HG02870 (cell line): ENCODE measurements around the gene MPZL3.

Experiments
- ATAC-seq: cut with Tn5 transposase; IDR thresholded peaks from one replicate; pipeline ENCODE4 v1.9.1; 2021; ENCODE audit warnings: mild to moderate bottlenecking, moderate library complexity; ENCODE audit not compliant: unreplicated experiment

Gene MPZL3

DNA sequence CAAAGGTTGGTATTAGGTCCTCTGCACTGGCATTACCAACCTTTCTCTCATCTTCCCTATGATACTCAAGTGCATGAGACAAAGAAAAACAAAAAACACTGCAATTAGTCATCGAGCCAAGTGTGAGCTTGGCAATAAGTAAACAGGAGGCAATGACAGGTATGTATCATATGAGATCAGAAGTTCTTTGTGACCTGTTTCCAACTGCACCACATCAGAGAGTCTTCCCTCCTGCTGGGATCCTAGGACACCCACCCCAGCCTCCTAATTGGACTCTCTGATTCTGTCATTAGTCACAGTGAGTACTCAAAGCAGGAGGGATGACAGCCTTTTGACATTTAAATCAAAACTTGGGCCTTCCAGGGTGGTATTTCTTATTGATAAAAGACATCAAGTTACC lies 19.5 kb downstream of the MPZL3 start:
- ATAC-seq, result no peak

DNA sequence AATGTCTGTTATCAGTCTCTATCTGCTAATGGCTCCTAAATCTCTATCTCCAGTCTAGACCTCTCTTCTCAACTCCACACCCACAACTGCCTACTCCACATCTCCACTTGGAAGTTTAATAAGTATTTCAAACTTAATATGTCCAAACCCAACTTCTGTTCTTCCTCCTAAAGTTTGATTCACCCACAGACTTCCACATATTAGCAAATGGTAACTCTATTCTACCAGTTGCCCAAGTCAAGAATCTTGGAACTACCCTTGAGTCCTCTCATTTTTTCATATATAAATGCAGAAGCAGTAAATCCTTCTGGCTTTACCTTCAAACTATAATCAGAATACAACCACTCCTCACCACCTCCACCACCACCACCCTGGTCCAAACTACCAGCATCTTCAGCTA lies 20.7 kb downstream of the MPZL3 start:
- ATAC-seq, result no peak

DNA sequence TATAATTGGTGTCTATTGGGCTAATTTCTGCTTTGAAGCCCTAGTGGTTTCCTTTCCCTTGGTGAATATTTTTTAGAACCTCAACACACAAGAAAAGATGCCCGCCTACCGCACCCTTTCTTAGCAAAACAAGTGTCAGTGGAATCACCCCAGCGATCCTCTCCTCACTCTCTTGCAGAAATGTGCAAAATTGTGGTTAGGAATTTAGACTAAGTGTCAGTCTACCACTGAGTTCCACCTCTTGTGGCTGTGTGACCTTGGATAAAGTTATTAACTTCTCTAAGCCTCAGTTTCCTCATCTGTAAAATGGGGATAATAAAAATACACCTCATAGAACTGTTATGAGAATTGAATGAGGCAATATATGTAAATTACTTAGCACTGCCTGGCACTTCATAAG lies 22.1 kb downstream of the MPZL3 start:
- ATAC-seq, result no peak

DNA sequence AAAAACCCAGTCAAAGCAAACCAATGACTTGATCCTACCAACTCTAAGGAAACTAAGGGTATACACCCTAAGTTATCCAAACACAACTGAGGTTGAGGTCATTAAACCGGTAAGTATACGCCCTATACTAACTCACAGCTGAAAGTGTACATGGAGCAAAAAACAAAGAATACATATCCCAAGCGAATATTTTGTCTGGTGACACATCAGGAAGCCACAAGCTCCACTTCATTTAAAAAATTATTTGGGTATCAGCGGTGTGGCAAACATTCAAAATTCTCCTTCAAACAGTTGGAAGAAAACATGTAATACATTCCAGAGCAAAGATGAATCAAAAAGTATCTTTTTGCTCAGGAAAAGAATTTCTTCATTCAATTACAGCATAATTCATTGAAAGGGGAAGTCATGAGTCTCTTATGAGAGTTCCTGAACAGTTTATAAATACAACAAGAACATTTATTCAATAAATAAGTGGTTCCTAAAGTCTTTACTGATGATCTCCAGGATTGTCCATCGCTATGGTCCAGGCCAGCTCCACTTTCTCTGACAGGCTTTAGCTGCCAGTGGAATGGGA lies 22.8 kb downstream of the MPZL3 start:
- ATAC-seq, result no peak

DNA sequence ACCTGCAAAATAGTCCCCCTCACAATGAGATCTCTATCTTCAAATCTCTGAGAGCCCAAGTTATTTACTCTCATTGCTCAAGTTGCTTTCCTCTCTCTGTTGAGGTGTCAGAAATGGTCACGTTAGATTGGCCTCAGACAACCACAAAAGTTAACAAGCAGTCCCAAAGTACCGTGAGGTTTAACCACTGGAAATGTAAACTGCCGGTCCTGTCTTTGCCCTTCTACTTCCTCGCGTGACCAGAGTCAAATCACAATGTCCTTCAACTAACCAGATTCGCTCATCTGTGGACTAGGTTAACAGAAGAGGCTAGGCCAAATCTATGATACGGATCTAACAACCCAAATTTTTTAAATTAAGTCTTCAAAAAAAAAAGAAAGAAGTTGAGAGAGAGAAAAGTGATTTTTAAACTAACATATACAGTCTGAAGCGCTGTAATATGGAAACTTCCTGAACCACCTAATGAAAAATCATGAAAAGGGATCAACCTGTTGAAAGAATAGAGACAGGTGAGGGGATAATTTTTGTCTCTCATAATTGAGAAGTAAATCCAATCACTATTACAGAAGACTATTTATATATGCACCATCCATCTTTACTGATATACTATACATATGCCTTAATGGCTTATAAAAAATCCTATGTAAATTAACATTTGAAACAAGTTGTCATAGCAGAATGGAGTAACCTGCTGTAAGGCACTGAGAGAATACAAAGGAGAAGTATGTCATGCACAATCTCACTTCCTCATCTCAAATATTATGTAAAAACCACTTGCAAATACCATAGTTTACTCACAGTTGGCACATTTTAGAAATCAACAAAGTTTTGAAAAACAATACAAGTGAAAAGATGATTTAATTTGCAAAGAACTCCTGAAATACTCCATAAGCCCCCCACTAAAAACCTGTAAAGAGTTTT lies 24.0 kb downstream of the MPZL3 start:
- peak; percentile 53 for ATAC-seq

DNA sequence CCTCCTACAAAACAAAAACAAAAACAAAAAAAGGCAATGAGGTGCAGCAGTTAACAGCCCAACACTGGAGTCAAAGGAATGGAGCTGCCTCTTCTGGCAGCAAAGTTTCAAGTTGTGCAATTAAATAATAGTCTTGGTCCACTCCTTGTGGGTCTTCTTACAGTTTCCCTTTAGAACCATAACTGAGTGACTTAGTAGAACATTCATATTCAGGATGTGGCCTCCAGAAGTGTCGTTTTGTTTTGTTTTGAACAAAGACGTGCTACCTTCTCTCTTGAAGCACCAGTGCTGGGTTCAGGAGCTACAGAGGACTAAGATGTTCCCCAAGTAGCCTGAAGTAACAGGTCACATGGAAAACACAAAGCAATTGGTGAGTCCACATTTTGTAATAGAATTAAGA lies 25.4 kb downstream of the MPZL3 start:
- ATAC-seq, result no peak

DNA sequence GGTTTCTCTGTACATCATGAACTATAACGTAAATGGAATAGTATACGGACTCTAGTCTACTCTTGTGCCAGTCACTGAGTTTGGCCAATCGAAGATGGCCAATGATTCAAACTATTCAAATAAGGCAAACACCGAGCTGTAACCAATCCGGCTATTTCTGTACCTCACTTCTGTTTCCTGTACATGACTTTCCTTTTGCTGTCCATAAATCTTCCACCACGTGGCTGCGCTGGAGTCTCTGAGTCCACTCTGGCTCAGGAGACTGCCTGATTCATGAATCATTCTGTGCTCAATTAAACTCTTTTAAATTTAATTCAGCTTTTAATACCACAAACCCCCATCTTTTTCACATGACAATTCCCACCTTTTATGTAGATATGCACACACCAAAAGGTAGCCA lies 25.9 kb downstream of the MPZL3 start:
- ATAC-seq, result no peak

DNA sequence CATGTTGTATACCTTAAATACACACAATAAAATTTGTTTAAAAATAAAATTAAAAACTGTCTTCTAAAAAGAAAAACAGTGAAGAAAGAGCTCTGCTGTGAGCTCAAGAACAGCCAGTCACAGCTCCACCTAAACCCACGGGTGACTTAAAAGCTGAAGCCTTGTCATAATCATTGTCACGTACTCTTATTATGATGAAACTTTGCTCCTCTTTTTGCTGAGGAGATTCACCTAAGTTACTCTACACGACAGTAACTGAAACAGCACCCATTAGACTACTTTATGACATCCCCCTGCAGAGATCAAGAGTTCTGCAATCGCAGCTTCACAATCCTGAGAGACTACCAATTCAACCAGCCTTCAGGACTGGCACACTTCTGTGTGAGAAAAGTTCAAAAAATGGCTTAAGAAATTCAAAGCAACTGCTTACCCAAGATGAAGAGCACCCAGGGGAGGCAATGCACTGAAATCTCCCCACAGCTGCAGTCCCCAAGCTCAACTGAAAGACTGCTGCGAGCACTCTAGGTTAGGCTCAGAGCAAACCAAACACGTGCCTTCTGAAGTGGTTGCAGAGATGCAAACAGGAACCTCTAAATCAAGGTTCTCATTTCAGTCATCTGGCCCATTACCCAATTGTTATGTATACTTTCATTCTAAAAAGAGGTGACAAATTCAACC lies 27.5 kb downstream of the MPZL3 start, which contains the start of gene JAML:
TSS of gene JAML (minus strand) at position 501 of the 678 bp plus-strand sequence. CDS start 10,145 bp downstream, outside the sequence.
- ATAC-seq, result peak; percentile 38

DNA sequence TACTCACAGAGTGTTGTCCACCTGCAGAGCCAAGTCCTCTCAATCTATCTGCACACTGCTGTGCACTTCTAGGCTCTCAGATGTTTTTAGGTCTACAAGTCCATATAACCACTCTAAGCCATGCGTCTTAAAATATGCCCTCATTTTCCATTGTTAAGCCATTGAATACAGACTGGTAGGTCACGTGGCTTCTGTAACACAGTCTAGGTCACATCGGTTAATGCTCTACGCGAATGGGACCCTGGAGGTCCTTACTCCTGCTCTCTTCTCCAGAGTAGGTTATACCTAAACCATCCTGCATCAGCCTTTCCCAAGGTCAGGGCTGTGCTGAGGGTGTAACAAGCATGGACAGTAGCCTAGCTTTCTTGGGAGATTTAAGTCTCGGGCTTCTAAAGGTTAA lies 28.2 kb downstream of the MPZL3 start:
- no peak for ATAC-seq

DNA sequence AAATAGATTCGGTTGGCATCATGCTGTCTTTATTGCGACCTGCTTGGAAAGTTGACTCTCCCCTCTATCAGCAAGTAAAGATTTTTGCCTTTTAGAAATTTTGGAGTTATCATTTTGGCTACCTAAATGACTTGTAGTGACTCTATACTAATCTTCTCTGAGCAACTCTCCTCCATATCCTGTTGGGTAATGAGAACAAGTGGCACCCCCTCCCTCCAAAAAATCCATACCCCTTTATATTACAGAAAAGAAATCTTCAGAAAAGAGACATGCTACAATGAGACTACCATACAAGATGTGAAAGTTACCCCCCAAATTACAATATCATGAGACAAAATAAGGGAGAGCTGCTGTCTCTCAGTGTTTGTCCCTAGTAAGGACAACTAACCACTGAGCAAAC lies 28.6 kb downstream of the MPZL3 start:
- no peak for ATAC-seq

DNA sequence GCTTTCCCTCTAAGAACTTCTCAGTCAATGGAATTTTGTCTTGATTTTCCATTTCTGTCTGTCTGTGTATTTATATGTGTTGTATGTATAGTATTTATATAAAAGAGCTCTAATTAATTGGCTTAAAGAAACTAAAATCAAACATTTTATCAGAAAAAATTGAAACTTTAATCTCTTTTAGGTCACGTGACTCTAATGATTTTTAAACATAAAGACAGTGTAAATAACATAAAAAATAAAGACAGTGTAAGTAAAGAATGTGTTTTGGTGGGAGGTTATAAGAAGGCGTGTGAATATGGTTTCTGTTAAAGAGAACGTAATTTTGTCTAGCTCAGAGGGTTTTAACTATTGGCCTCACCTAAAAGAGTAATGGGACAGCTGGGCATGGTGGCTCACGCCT lies 29.7 kb downstream of the MPZL3 start:
- no peak for ATAC-seq

DNA sequence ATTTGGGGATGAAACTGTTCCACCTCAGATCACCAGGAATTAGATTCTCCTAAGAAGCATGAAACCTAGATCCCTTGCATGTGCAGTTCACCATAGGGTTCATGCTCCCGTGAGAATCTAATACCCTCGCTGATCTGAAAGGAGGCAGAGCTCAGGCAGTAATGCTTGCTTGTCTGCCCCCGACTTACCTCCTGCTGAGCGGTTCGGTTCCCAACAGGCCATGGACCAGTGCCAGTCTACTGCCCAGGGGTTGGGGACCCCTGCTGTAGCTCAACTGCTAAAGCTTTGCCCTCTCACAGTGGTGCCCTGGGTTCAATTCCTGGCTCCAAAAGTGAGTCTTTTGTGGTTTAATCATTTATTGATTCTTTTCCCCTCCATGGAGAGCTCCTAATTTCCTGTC lies 30.7 kb downstream of the MPZL3 start:
- ATAC-seq, result no peak

DNA sequence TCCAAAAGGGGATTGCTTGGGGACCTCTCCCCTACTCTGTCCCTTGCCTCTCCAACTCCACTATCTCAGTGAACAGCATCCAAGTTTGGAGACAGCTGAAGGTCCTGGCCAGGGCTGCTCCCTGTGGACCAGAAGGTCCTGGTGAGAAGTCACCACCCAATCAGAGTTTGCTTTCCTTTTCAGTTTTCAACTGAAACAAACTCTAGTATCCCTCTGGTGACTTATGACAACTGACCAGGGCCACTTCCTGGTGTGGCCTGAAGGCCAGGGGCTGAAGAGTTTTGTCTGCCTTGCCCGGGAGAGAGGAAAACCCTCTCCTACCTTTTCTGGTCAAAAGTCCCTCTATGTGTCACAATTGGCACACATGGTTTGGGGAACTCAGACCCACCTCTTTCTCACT lies 32.4 kb downstream of the MPZL3 start:
- ATAC-seq, result no peak

DNA sequence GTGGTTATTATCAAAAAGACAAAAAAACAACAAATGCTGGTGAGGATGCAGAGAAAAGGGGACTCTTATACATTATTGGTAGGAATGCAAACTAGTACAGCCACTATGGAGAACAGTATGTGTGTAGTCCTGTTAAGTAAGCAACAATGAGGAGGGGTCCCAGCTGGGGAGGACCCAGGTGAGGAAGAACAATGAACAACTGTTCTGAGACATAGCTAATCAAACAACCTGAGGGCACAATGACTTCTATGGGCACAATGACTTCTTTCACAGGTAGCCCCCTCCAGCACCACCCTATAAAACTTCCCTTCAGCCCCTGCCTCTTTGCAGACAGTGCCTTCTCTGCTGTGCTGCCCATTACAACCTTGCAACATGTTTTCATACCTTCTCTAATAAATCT lies 32.9 kb downstream of the MPZL3 start:
- ATAC-seq, result no peak

DNA sequence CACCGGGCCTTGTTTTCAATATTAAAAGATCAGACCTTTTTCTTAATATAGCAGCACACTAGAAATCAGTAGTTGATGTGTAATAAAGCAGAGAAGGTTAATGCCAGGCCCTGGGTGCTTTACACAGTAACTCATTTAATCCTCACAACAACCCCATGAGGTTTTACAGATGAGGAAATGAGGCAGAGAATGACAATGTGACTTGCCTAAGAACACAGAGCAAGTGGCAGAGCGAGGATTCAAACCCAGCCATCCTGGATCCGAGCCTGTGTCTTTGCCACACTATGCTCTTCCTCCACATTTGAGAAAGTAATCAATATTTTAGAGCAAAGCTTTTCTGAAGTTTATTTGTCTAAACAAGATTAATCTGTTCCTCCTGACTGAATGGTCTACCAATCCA lies 34.6 kb downstream of the MPZL3 start:
- no peak for ATAC-seq

DNA sequence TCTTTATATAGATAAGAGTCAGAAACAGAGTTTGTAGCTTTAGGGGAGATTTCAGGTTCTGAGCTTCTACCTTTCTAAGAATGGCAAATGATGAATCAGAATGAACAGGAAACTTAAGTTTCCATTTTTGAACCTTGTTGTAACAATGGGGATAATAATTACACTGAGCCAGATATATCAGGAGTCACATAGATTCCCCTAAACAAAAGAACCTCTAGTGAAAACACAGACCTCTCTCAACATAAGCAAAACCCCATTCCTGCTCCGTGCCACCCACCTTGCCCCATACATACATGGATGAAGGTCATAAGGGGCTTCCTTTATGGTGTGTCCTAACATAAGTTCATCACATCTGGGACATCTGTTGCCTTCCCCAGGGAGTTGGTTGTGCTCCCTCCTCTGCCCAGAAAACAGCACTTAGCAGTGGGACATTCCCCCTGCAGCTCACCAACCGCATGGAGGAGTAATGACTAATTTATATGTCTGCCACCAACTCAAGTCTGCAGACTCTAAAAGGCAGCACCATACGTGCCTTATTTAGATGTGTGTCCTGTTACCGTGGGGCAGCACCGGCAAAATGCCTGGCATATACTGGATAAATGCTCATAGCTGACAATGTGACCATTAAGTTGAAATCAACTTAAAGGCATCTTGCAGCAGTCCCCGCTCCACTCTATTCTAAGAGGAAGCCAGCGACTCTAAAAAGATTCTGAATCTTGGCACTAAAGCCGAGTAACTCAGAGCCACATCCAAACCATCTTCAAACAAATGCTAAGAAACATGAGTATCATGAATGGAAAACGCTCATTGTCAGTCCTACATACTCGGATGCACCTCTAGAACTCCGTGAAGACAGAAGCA lies 35.3 kb downstream of the MPZL3 start:
- ATAC-seq, result peak; percentile 46

DNA sequence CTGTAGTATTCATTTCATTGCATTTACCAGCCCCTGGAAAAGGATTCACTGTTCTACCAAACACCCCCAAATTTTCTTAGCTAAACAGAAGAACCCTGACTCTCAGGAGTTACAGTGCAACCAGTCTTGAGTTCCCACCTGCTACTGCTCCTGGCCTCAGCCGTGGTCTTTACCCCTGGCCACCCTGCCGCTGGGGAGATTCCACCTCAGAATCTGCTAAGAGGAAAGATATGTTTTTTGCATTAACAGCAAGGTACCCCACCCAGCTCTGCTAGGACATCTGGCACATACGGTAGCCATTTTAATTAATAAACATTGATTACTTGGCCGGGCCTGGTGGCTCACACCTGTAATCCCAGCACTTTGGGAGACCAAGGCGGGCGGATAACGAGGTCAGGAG lies 36.4 kb downstream of the MPZL3 start:
- no peak for ATAC-seq

DNA sequence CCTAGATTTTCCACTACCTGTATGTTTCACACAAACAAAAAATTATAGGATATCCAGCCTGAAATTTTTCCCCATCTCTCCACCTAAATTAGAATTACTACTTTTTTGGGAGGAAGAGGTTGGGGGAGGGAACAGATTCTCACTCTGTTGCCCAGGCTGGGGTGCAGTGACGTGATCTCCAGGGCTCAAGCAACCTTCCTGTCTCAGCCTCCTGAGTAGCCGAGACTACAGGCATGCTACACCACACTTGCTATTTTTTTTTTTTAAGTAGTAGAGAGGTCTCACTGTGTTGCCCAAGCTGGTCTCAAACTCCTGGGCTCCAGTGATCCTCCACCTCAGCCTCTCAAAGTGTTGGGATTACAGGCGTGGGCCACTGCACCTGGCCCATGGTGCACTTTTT lies 36.9 kb downstream of the MPZL3 start:
- no peak for ATAC-seq

DNA sequence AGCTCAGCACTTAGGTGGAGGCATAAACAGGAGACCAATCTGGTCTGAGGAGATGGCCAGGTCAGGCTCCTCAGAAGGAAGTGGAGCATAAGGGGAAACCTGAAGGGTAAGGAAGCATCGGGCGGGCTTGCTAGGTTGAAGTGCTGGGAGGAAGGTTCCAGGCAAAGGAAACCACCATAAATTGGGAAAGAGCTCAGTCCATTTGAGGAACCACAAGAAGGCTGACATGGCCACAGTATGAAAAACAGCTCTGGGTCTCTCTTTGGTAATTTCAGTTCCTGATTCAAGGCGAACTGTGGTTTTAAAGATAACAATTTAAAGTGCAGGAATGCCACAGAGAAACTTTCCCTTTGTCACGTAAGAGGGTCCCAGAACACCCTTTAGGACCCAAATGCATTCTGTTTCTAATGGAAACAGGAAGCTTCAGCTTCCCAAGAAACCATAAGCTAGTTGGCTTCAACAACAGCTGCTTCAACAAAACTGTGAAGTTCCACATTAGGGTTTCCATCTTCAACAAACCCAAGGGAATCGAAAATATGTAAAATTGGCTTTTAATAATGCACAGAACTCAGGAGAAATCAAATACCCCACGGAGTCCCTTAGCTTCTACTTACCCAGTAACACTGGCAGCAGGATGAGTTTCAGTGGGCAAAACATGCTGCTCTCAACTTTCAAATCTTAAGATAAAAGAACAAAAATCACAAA lies 37.8 kb downstream of the MPZL3 start:
- peak; percentile 44 for ATAC-seq

DNA sequence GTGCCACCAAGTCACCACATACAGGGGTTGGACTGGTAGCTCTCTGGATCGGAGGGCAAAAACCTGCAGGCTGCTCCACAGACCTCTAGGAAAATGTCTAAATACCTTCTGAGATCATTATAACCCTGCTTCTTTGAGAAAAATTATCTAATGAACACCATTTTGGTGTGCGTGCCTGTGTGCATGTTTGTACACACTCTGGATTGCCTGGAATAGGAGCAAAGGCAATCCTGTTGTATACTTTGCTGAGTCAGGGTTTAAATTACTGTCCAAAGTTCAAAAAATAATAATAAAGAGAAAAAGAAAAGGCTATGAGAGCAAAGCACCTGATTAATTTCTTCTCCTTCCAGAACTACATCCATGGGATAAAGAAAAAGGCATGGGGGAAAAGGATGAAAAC lies 38.4 kb downstream of the MPZL3 start:
- ATAC-seq, result no peak
